ENCODE data around the gene COMMD1. TPM values are rescaled to one million over a fixed set of nuclear protein-coding genes. Genes with fewer than 3 reads are reported as not detected.

COMMD1 gene
- total RNA-seq, 1 experiment from 2014 or later, result 41.4 TPM

- no peaks in the 10 kb centered on the region for H3K9me3 ChIP-seq (ENCODE audit: low read depth, low read length, poor library complexity, severe bottlenecking)
- no peak overlapping the region for H3K4me3 ChIP-seq (ENCODE audit: low read depth, low read length, poor library complexity, severe bottlenecking)
- TF ChIP-seq CTCF (conservative IDR thresholded peaks at IDR 0.05; ENCODE audit: low read depth, low read length) (no peak), EZH2 (IDR thresholded peaks at IDR 0.05; ENCODE audit: borderline replicate concordance, low read depth, low read length, poor library complexity, severe bottlenecking) (no peak)
- H3K4me1 ChIP-seq (ENCODE audit: insufficient read depth, low read length, poor library complexity, severe bottlenecking), result no peaks in the 10 kb centered on the region
- ChIA-PET POLR2A (ENCODE audit: low non-redundant PET) (interaction anchor here (0.5 kb wide), 1 partner anchor 192 kb away, joined by 3 read pairs; no protein-coding TSS in a partner anchor), CTCF (no interaction called here)
- no peaks in the 10 kb centered on the region for H3K27me3 ChIP-seq (replicated peaks; ENCODE audit: insufficient read depth, low read depth, low read length, poor library complexity)
- no peak for DNase-seq (ENCODE audit: low spot score)
- BruUV-seq (replicated peaks), result no TSS peak
- no peaks in the 10 kb centered on the region for H3K36me3 ChIP-seq (ENCODE audit: insufficient read depth, low read length, poor library complexity, severe bottlenecking)
- no peak overlapping the region for H3K27ac ChIP-seq (ENCODE audit: low read depth, low read length, poor library complexity, severe bottlenecking)
- intact Hi-C loops (cut with micrococcal nuclease; ENCODE audit: unreplicated experiment), result no loop called here
Measured at GRCh38 chr2:62151306-62151638, 245.8 kb downstream of the COMMD1 start.

DNA sequence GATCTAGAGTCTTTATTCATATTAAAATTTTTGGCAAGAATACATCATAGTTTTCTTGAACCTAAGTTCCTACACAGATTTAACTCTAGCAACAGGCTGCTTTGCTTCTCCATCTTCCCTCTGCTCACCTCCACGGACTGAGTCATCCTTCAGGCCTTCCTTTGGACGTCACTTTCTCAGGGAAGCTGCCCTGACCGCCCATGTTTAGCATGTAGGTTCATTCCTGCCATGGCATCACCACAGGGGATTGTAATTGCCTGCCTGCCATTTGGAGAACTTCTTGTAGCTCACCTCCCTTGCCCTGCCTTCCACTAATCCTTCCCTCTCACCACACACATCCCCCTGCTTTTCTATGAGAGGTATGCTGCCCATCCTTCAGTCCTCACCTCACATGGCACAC is 246.5 kb downstream of the COMMD1 start:
- Histone ChIP-seq H3K4me3 (ENCODE audit: low read depth, low read length, poor library complexity, severe bottlenecking) (no peak overlapping the region), H3K36me3 (ENCODE audit: insufficient read depth, low read length, poor library complexity, severe bottlenecking) (no peaks in the 10 kb centered on the region), H3K27ac (ENCODE audit: low read depth, low read length, poor library complexity, severe bottlenecking) (no peak overlapping the region), H3K9me3 (ENCODE audit: low read depth, low read length, poor library complexity, severe bottlenecking) (no peaks in the 10 kb centered on the region), H3K4me1 (ENCODE audit: insufficient read depth, low read length, poor library complexity, severe bottlenecking) (no peaks in the 10 kb centered on the region), H3K27me3 (replicated peaks; ENCODE audit: insufficient read depth, low read depth, low read length, poor library complexity) (no peaks in the 10 kb centered on the region)
- DNase-seq (ENCODE audit: low spot score), result no peak
- ChIA-PET POLR2A (ENCODE audit: low non-redundant PET) (no interaction called here), CTCF (no interaction called here)
- TF ChIP-seq EZH2 (IDR thresholded peaks at IDR 0.05; ENCODE audit: borderline replicate concordance, low read depth, low read length, poor library complexity, severe bottlenecking) (no peak), CTCF (conservative IDR thresholded peaks at IDR 0.05; ENCODE audit: low read depth, low read length) (no peak)
- BruUV-seq (replicated peaks), result no TSS peak
- intact Hi-C loops (cut with micrococcal nuclease; ENCODE audit: unreplicated experiment), result no loop called here

- H3K27me3 ChIP-seq (replicated peaks; ENCODE audit: insufficient read depth, low read depth, low read length, poor library complexity), result no peaks in the 10 kb centered on the region
- ChIA-PET CTCF (no interaction called here), POLR2A (ENCODE audit: low non-redundant PET) (no interaction called here)
- no peak for DNase-seq (ENCODE audit: low spot score)
- H3K27ac ChIP-seq (ENCODE audit: low read depth, low read length, poor library complexity, severe bottlenecking), result no peak overlapping the region
- no peaks in the 10 kb centered on the region for H3K4me1 ChIP-seq (ENCODE audit: insufficient read depth, low read length, poor library complexity, severe bottlenecking)
- no peaks in the 10 kb centered on the region for H3K9me3 ChIP-seq (ENCODE audit: low read depth, low read length, poor library complexity, severe bottlenecking)
- H3K4me3 ChIP-seq (ENCODE audit: low read depth, low read length, poor library complexity, severe bottlenecking), result no peak overlapping the region
- TF ChIP-seq CTCF (conservative IDR thresholded peaks at IDR 0.05; ENCODE audit: low read depth, low read length), result no peak
- TF ChIP-seq EZH2 (IDR thresholded peaks at IDR 0.05; ENCODE audit: borderline replicate concordance, low read depth, low read length, poor library complexity, severe bottlenecking), result no peak
- intact Hi-C loops (cut with micrococcal nuclease; ENCODE audit: unreplicated experiment), result no loop called here
- no TSS peak for BruUV-seq (replicated peaks)
- H3K36me3 ChIP-seq (ENCODE audit: insufficient read depth, low read length, poor library complexity, severe bottlenecking), result no peaks in the 10 kb centered on the region
Measured at GRCh38 chr2:62156861-62157496, 251.5 kb downstream of the COMMD1 start.

Data from A673 (cell line).